NB4 (cell line): Measurements from ENCODE around the gene S100PBP.

Experiments used
- CTCF ChIP-seq: IDR thresholded peaks from one replicate; pipeline ENCODE4 v1.5.1; 2012; ENCODE audit warnings: low read depth, low read length
- MAX ChIP-seq: IDR thresholded peaks from 2 replicates; pipeline ENCODE4 v1.6.1; 2011; ENCODE audit warnings: low read depth, low read length
- MYC ChIP-seq: IDR thresholded peaks from 2 replicates; pipeline ENCODE4 v1.6.1; 2011; ENCODE audit warnings: low read depth, low read length
- POLR2A ChIP-seq: IDR thresholded peaks from 2 replicates; pipeline ENCODE4 v1.6.1; 2011; ENCODE audit warnings: mild to moderate bottlenecking; ENCODE audit not compliant: insufficient read length; ENCODE audit errors: extremely low read depth

- TF ChIP-seq CTCF (no peak), POLR2A (no peak), MYC (no peak), MAX (no peak)
Measured at GRCh38 chr1:32872192-32872460, 54.7 kb downstream of the S100PBP start.
